OCI-LY3 (cell line): ENCODE data around the gene RNF14.

Experiments
- EZH2phosphoT487 ChIP-seq: fragments of 200-600 bp; shearing (Covaris generic); IDR thresholded peaks from 2 replicates; pipeline ENCODE4 v1.6.1; 2018; ENCODE audit warnings: antibody characterized with exemption, mixed run types, low read depth
- TF ChIP-seq, protein P1 (sequence below): fragments of 200-600, 300-600 bp; sonication (generic); IDR thresholded peaks from 2 replicates; pipeline ENCODE4 v1.5.1; 2014; ENCODE audit warnings: antibody characterized with exemption, low read length, low read depth

DNA sequence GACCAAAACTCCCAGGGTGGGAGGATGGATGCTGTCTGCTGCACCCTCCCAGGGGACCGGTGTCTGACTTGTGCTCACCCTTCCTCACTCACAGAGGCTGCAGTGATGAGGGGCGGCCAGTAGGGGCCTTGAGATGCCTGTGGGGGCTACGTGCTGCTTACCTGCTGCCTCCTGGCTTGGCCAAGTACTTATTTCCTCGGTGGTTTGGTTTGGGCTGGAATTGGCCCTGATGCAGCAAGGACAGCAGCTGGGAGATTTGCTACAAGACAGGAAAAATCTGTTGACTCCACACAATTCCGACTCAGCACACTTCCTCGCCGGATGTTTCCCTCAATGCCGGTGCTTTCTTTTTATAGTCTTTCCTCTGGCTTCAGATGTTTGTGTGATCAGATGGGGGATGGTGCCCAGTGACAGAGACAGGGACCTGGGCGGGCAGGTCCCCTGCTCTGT lies 17.5 kb upstream of the RNF14 start:
- TF ChIP-seq, protein P1, sequence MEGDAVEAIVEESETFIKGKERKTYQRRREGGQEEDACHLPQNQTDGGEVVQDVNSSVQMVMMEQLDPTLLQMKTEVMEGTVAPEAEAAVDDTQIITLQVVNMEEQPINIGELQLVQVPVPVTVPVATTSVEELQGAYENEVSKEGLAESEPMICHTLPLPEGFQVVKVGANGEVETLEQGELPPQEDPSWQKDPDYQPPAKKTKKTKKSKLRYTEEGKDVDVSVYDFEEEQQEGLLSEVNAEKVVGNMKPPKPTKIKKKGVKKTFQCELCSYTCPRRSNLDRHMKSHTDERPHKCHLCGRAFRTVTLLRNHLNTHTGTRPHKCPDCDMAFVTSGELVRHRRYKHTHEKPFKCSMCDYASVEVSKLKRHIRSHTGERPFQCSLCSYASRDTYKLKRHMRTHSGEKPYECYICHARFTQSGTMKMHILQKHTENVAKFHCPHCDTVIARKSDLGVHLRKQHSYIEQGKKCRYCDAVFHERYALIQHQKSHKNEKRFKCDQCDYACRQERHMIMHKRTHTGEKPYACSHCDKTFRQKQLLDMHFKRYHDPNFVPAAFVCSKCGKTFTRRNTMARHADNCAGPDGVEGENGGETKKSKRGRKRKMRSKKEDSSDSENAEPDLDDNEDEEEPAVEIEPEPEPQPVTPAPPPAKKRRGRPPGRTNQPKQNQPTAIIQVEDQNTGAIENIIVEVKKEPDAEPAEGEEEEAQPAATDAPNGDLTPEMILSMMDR = peak; percentile 22
- TF ChIP-seq EZH2phosphoT487 = no peak
